H1 (cell line): ENCODE data around the gene CBLC. TPM values are rescaled to one million over a fixed set of nuclear protein-coding genes. Genes with fewer than 3 reads are reported as not detected.

Experiments
- ASH2L ChIP-seq: fragments of 200-600, 300-600 bp; sonication (generic); IDR thresholded peaks from one replicate; pipeline ENCODE4 v1.7.1; 2017; ENCODE audit warnings: low read length
- CREB1 ChIP-seq: IDR thresholded peaks from 2 replicates; pipeline ENCODE4 v1.6.1; 2012; ENCODE audit warnings: inconsistent platforms
- EP300 ChIP-seq, 2 experiments: IDR thresholded peaks; 1 replicate in 1 of 2; 2 replicates in 1 of 2; pipeline ENCODE4 v1.6.1; 2011 to 2012; ENCODE audit warnings: low read depth in 2 of 2, low read length in 2 of 2, mild to moderate bottlenecking in 2 of 2, borderline replicate concordance in 1 of 2, inconsistent platforms in 1 of 2, moderate library complexity in 1 of 2
- EZH2 ChIP-seq: fragments of 200-600 bp; sonication (generic); IDR thresholded peaks from 2 replicates; pipeline ENCODE4 v1.7.1; 2012; ENCODE audit warnings: low read depth, mild to moderate bottlenecking, moderate library complexity, low read length, inconsistent platforms; ENCODE audit not compliant: severe bottlenecking
- HDAC2 ChIP-seq, 2 experiments: fragments of 300-600 bp in 1 of 2; sonication (generic) in 1 of 2; IDR thresholded peaks; 2 replicates each; pipeline ENCODE4 v1.6.1; 2011 to 2012; ENCODE audit warnings: low read depth in 2 of 2, low read length in 2 of 2, mild to moderate bottlenecking in 2 of 2, moderate library complexity in 2 of 2, borderline replicate concordance in 1 of 2, inconsistent platforms in 1 of 2
- MAFK ChIP-seq: IDR thresholded peaks from 2 replicates; pipeline ENCODE4 v1.6.1; 2012; ENCODE audit warnings: low read depth, mild to moderate bottlenecking, improper control_type of control experiment, low read length
- polyA plus RNA-seq, 7 experiments: library from polyadenylated mRNA; depleted of rRNA in 3 of 7; stranded (reverse) in 5 of 7; unstranded in 2 of 7; fragments of >200 nt in 5 of 7; fragments of 200-250 nt in 2 of 7; gene quantifications; 1 replicate in 5 of 7; 2 replicates in 1 of 7; 4 replicates in 1 of 7; pipeline versions ENCODE4 v1.2.1 to v1.2.3, GENCODE V29; 2011 to 2013; ENCODE audit warnings: missing spikeins in 2 of 7, mixed read lengths in 2 of 7
- total RNA-seq: library from RNA; stranded (reverse); fragmentation: NEBNext Ultra II Directional; extraction: Animal tissue kit (Norgen Biotek cat#: 25700); gene quantifications from 2 replicates; pipeline ENCODE4 v1.2.1, GENCODE V29; 2021
- TF ChIP-seq, protein P1 (sequence below): fragments of 300-600 bp; sonication (generic); IDR thresholded peaks from 2 replicates; pipeline ENCODE4 v1.7.1; 2012; ENCODE audit warnings: low read length, moderate library complexity, mild to moderate bottlenecking, inconsistent platforms; ENCODE audit not compliant: insufficient replicate concordance
- TF ChIP-seq, protein P2 (sequence below): IDR thresholded peaks from 2 replicates; pipeline ENCODE4 v1.6.1; 2012; ENCODE audit warnings: low read length, inconsistent platforms

Gene CBLC
- total and polyA plus RNA-seq, 2 of the 8 experiments (the other 6 are each of a cell fraction or from before 2014, with no cell fraction given) = 17.4 to 35.7 TPM

DNA sequence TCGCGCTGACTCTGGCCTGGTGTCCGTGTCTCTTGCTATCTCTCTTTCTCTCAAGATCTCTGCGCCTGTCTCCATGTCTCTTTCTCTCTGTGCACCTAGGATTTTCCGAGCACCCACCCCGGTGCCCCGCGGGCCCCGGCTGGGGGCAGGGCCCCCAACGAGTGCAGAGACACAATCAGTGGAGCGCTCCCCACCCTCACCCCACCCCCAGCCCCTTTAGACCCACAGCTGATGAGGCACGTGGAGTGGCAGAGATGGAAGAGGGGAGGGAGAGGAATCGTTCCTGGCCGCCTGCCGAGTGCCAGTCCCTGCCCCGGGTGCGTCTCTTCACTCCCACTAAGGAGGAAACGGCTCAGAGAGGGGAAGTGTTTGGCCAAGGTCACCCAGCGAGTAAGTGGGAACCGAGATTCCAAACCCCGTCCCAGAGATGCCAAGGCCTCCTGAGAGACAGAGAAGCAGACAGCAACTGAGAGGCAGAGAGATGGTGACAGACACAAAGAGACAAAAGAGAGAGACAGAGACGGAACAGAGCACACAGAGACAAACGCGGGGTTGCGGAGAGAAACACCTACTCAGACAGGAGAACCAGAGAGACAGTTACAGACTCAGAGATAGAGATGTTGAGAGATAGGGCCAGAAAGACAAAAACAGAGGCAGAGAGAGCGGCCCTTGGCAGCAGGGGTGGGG lies 29.8 kb upstream of the CBLC start (continued):
- TF ChIP-seq, protein P1, sequence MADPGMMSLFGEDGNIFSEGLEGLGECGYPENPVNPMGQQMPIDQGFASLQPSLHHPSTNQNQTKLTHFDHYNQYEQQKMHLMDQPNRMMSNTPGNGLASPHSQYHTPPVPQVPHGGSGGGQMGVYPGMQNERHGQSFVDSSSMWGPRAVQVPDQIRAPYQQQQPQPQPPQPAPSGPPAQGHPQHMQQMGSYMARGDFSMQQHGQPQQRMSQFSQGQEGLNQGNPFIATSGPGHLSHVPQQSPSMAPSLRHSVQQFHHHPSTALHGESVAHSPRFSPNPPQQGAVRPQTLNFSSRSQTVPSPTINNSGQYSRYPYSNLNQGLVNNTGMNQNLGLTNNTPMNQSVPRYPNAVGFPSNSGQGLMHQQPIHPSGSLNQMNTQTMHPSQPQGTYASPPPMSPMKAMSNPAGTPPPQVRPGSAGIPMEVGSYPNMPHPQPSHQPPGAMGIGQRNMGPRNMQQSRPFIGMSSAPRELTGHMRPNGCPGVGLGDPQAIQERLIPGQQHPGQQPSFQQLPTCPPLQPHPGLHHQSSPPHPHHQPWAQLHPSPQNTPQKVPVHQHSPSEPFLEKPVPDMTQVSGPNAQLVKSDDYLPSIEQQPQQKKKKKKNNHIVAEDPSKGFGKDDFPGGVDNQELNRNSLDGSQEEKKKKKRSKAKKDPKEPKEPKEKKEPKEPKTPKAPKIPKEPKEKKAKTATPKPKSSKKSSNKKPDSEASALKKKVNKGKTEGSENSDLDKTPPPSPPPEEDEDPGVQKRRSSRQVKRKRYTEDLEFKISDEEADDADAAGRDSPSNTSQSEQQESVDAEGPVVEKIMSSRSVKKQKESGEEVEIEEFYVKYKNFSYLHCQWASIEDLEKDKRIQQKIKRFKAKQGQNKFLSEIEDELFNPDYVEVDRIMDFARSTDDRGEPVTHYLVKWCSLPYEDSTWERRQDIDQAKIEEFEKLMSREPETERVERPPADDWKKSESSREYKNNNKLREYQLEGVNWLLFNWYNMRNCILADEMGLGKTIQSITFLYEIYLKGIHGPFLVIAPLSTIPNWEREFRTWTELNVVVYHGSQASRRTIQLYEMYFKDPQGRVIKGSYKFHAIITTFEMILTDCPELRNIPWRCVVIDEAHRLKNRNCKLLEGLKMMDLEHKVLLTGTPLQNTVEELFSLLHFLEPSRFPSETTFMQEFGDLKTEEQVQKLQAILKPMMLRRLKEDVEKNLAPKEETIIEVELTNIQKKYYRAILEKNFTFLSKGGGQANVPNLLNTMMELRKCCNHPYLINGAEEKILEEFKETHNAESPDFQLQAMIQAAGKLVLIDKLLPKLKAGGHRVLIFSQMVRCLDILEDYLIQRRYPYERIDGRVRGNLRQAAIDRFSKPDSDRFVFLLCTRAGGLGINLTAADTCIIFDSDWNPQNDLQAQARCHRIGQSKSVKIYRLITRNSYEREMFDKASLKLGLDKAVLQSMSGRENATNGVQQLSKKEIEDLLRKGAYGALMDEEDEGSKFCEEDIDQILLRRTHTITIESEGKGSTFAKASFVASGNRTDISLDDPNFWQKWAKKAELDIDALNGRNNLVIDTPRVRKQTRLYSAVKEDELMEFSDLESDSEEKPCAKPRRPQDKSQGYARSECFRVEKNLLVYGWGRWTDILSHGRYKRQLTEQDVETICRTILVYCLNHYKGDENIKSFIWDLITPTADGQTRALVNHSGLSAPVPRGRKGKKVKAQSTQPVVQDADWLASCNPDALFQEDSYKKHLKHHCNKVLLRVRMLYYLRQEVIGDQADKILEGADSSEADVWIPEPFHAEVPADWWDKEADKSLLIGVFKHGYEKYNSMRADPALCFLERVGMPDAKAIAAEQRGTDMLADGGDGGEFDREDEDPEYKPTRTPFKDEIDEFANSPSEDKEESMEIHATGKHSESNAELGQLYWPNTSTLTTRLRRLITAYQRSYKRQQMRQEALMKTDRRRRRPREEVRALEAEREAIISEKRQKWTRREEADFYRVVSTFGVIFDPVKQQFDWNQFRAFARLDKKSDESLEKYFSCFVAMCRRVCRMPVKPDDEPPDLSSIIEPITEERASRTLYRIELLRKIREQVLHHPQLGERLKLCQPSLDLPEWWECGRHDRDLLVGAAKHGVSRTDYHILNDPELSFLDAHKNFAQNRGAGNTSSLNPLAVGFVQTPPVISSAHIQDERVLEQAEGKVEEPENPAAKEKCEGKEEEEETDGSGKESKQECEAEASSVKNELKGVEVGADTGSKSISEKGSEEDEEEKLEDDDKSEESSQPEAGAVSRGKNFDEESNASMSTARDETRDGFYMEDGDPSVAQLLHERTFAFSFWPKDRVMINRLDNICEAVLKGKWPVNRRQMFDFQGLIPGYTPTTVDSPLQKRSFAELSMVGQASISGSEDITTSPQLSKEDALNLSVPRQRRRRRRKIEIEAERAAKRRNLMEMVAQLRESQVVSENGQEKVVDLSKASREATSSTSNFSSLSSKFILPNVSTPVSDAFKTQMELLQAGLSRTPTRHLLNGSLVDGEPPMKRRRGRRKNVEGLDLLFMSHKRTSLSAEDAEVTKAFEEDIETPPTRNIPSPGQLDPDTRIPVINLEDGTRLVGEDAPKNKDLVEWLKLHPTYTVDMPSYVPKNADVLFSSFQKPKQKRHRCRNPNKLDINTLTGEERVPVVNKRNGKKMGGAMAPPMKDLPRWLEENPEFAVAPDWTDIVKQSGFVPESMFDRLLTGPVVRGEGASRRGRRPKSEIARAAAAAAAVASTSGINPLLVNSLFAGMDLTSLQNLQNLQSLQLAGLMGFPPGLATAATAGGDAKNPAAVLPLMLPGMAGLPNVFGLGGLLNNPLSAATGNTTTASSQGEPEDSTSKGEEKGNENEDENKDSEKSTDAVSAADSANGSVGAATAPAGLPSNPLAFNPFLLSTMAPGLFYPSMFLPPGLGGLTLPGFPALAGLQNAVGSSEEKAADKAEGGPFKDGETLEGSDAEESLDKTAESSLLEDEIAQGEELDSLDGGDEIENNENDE = no peak
- TF ChIP-seq ASH2L (no peak), EP300 (IDR thresholded peaks at IDR 0.05; ENCODE audit: borderline replicate concordance in 1 of 2, low read depth in 2 of 2, low read length in 2 of 2) (no peak), MAFK (no peak), CREB1 (no peak), HDAC2 (IDR thresholded peaks at IDR 0.05; ENCODE audit: borderline replicate concordance in 1 of 2, low read depth in 2 of 2, low read length in 2 of 2) (0 out of 4 replicates have a peak, but pooled peaks of 1 of the 2 experiments have one; percentile 64), EZH2 (no peak)
- TF ChIP-seq, protein P2, sequence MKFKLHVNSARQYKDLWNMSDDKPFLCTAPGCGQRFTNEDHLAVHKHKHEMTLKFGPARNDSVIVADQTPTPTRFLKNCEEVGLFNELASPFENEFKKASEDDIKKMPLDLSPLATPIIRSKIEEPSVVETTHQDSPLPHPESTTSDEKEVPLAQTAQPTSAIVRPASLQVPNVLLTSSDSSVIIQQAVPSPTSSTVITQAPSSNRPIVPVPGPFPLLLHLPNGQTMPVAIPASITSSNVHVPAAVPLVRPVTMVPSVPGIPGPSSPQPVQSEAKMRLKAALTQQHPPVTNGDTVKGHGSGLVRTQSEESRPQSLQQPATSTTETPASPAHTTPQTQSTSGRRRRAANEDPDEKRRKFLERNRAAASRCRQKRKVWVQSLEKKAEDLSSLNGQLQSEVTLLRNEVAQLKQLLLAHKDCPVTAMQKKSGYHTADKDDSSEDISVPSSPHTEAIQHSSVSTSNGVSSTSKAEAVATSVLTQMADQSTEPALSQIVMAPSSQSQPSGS = no peak
